Measurements from ENCODE around the gene RHBDL1.
"Not testable (repeated sequence)": the region's sequence is repeated elsewhere in the genome, so short reads cannot be mapped to it uniquely, and the experiment has no call there.

Gene RHBDL1

DNA sequence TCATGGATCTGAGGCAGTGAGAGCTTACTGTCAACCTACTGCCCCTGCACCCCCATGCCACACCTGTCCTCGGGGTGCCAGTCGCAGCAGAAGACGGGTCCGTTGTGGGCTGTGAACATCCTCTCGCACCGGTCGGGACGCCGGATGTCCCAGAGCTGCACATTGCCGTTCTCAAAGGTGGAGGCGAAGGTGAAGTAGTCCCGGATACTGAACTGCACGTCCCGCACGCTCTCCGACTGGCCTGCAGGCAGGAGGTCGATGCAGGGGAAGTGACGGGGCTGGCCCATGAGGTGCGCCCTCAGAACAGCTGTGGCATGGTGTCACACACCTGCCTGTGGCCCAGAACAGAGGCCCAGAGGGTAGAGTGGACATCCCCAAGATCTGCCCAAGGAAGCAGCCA, 12.0 kb downstream of the RHBDL1 start:
- no peak for DNase-seq

- no peak for DNase-seq
Measured at GRCh38 chr16:689175-689897, 13.9 kb downstream of the RHBDL1 start.

DNA sequence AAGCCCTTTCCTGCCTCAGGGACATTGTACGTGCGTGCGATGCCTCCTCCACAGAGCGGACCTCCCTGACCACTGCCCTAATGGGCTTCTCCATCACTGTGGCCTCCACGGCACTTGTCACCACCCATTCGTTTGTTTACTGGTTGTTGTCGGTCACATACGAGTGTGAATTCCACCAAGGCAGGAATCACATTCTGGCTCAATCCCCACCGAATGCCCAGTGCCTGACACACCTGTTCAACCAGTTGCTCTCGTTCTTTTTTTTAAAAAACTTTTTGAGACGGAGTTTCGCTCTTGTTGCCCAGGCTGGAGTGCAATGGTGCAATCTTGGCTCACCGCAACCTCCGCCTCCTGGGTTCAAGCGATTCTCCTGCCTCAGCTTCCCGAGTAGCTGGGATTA, 15.8 kb downstream of the RHBDL1 start:
- not testable (repeated sequence) for DNase-seq

GRCh38 chr16:692356-693108, 17.1 kb downstream of the RHBDL1 start:
- no peak for DNase-seq

DNA sequence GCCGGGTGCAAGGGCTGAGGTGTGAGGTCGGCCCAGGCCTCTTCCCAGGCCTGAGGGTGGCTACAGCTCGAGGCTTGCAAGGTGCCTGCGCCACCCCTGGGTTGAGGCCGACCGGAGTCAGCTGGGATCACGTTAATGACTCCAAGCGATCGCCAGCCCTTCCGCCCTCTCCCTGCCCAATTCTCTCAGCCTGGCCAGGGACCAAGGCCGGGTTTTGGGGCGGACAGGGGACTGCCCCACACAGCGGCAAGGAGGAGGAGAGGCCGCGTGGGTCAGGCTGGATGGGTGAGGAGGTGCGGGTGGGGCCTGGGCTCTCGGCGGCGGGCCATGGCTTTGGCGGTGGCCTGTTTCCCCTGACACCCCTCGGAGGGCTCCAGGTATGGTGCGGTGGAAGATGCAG, 17.9 kb downstream of the RHBDL1 start:
- DNase-seq = no peak

DNA sequence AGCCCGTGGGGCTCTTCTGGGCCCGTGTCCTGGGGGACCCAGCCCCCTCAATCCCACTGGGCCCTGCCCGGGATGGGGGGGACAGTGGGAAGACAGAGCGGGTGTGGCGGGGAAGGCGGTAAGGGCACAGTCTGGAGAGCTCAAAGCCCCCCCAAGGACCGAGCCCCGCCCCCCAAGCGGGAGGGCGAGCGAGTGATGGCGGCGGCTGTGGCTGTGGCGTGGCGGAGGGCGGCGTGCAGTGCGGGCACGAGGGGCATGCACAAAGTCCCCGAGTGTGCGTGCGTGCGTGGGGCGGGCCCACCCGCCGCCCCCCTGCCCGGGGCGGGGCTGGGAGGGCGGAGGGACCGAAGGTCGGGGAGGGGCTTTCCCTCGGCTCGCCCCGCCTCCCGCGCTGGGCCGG, 18.3 kb downstream of the RHBDL1 start:
- DNase-seq = no peak

DNA sequence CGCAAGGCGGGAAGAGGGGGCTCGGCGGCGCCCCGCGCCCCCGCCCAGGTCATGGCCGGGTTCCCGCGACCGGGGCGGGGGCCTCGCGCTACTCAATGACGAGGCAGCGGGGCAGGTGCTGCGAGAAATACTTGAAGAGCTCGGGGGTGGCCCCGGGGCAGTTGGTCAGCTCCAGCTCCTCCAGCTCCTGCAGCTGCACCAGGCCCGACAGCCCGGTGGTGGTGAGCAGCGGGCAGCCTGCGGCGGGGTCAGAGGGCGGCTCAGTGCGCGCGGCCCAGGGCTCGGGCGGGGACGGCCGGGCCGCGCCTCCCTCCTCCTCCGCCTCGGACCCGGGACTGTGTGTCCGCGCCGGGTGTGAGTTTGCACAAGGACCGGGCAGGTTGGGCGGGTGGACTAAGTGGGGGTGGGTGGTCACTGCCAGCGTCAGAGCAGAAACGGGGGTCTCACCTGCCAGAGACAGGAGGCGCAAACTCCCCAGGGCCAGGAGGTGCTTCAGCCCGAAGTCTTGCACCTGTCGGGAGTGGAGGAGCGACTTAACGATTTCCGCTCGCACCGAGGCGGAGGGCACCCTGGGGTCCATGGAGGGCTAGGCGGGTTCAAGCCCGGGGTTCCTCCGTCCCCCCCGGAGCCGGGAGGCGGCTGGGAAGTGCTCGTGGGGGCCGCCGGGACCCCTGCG, 18.9 kb downstream of the RHBDL1 start:
- no peak for DNase-seq

- no peak for DNase-seq
Measured at GRCh38 chr16:694863-695354, 19.4 kb downstream of the RHBDL1 start.

GRCh38 chr16:695355-696089, 20.1 kb downstream of the RHBDL1 start:
- DNase-seq = peak; percentile 78

DNA sequence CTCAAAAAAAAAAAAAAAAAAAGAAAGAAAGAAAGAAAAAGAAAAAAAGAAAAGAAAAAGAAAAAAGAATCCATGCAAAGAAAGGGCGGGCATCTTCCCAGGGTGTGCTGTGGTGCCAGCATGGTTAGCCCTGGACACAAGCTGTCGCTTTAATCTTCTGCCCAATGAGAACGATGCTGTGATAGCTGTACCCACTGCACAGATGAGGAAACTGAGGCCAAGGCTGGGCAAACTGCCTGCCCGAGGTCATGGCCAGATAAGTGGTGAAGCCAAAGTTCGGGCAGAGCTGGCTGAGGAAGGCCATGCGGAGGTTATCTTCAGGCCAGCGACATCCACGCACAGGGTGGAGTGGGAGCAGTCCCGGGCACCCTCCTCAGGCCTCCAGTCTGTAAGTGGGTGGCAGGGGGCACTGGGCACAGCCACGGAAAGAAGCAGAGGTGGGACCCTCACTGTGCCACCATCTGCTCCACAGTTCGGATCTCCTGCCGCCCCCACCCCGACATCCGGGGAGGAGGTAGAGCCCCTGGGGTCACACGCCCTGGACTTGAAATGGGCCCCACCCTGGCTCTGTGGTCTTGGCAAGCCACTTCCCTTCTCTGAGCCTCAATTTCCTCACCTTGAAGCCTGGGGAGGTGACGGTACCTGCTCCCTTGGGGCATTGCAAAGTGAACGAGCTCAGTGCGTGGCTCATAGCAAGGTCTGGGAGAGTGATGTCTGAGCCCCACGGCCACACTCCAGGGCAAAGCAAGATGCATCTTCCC, 23.6 kb downstream of the RHBDL1 start:
- DNase-seq = no peak

- DNase-seq = no peak
Measured at GRCh38 chr16:700684-701584, 25.5 kb downstream of the RHBDL1 start.

DNA sequence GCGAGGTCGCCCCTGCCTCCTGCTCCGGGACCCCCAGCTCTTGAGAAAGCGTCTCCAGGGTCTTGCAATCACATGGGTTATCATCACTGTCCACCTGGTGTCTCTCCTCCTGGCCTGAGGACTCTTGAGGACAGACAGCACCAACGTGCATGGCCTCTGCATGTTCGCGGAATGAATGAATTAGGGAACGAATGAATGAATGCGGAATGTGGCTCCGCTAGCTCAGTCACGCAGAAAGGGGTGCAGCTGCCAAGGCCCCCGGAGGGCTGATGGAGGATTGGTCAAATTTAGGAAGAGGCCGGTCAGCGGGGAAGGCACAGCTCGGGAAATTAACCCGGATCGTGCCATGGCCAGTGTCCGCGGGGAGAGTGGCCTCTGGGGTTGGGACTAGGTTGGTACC, 26.9 kb downstream of the RHBDL1 start:
- no peak for DNase-seq

GRCh38 chr16:703406-703805, 27.9 kb downstream of the RHBDL1 start:
- no peak for DNase-seq

- DNase-seq = no peak
Measured at GRCh38 chr16:704047-704446, 28.6 kb downstream of the RHBDL1 start.

DNA sequence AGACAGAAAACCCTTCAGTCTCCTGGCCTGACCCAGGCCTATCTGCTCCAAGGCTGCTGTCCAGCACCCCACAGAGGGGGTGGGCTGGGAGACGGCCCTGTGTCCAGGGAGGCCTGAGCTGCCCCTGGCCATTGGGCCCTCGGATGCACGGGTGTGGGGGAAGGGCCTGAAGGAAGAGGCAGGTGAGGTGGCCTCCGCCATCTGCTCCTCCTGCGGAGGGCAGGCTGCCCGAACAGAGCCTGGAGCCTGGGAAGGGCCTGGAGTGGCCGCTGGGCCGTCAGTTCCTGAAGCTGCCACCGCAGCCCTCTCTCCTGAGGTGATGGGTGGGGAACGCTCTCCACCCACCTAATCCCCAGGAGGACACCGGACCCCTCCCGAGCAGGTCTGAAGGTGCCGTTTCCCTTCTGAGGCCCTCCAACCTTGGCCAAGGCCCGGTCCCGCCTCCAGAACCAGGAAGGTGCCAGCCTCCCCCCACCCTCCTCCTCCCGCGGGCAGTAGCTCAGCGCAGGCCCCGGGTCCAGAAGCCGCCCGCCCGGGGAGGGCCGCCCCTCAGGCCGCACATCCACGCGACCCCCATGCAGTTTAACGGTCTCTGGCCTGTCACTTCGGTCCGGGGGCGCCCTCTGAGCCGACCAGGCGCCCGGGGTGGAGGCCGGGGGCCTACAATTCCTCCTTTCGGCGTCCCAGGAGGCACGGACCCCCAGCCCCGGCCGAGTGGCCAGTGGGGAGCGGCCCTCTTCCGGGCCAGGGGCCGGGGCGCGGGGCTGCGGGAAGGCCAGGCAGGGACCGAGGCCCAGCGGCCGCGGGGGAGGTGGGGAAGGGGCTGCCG, 29.3 kb downstream of the RHBDL1 start:
- DNase-seq = no peak

GRCh38 chr16:705431-706188, 30.1 kb downstream of the RHBDL1 start, which contains the start of gene FBXL16:
TSS of gene FBXL16 (minus strand) at chr16:705801. CDS start at chr16:697405, 8,396 bp downstream.
- no peak for DNase-seq

DNA sequence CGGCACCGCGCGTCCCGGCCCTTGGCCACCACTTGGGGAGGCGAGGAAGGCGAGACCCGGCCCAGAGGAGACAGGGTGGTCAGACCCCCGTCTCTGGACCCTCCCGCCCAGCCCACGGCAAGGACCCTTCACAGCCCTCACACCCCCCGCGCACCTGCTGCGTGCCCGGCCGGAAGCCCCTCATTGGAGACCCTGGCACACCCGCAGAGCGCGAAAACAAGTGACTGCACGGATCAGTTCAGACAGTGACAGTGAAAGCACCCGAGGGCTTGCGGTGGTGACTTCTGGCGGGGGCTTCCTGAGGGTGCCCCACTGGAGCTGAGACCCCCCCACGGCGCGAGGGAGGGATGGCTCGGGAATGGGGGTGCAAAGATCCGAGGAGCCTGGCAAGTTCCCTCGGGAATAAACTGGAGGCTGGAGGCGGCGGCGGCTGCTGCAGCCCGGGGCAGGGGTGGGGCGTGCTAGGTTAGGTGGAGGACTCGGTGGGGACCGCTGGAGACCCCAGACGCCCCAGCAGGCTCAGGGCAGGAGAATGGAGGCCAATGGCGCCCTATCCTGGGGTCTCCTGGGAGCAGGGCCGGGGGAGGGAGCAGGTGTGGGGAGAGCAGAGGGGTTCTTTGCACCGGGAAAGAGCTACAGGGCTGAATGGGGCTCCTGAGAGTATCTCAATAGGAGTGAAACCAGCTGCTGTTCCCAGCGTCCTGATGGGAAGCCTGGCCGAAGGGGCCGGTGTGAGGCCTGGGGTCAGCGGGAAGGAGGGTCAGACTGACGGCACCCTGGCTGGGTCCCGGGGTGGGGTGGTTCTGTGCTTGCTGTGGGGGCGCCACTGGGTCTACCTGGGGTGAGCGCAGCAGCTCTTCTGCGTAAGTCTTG, 31.0 kb downstream of the RHBDL1 start:
- DNase-seq = no peak

DNA sequence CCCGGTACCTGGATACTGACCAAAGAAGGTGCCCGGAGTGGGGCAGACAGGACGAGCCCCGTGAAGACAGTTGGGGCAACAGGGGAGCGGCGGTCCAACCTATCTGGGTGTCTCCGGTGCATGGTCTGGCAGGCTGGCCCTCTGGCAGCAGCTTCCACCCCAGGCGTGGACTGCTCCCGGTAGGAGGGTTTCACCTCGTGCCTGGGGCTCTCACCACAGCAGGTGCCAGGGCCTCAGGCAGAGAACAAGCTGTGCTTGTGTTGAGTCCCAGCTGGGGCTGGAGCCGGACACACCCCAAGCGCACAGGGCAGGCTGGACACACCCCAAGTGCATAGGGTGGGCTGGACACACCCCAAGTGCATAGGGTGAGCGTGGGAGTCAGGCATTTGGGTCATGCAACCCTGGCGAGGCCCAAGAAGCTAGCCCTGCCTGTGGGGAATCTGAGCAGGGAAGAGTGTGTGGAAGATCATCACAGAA, 31.6 kb downstream of the RHBDL1 start:
- DNase-seq = no peak
